SKM-1 (cell line): ENCODE measurements around the gene PLA2G4A.
A peak's percentile ranks its signal among the peaks of the same experiment; 100 is the strongest.

Experiments used
- DNase-seq: peaks from one replicate; lab custom pipeline; 2025; ENCODE audit not compliant: unreplicated experiment; lab: John Stamatoyannopoulos, UW

The PLA2G4A gene

DNA sequence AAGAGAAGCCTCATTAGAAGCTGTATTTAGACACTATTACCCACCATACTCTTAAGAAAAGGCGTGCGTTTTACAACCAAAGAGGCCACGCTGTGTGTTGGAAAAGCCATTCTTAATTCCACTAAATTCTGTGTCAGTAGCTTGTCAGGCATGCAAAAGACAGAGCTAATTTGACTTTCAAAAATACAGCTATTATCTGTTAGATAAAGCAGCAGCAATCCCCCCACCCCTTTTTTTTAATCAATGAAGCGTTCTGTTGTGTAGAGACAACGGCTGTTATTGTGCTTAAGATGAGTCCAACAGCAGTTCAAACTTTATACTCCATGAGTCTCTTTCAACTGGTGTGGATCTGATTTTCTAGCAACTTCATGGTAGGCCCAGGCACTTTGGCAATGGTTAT is 43.5 kb downstream of the PLA2G4A start:
- DNase-seq: no peak

DNA sequence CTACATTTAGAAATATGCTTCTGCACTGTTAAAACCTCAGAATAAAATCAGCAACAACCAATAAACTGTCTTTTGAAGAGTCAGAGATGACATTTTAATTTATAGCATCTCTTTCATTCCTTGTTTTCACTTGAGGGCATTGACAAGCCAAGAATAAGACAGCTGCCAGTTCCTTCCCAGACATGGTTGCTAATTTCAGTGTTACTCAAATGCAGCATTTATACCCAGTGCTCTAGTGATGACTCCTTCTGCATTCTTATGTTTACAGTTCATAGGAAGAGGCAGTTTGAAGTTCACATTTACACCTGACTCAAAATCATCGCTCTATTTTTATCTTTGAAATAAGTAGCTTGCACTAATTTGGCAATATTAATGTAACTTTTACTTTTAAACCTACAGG is 44.9 kb downstream of the PLA2G4A start:
- DNase-seq: no peak

DNA sequence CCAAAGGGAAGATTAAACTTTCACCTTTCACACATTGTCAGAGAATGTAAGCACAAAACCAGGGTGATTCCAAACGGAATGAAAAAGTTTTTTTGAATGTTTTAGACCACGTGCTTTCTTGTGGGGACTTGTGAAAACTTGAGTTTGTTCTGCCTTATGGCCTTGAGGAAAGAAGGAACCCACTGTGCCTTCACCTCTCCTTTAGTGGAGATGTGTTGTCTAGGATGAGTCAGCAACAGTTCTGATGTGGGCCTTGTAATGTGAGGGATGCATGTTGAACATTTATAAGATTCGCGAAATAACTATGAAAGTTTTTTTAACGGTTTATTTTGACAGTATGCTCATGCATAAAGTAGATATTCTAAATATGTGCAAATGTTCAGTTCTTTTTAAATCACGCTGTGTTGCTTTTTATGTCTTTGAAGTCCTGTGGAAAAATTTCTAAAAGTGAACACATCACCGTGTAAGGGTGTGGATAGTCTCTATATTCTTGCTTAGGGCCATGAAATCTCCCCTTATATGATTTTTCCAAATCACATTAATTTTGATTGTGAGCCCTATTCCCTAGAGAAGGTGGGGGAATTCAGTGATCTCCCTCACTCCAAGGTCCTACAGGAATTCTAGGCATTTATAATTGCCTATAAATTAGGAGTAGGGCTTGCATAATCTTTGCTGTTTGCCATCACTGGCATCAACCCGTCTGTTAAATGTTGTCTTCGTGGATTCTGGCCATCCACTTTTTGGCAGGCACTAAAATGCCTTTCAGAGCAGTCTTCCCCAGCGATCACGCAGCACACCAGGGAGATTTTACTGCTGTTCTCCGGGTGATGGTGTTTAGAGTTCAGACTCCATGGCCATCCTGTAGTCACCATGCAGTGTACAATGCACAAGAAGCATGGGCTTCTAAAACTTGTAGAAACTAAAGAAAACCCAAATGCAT is 47.4 kb downstream of the PLA2G4A start:
- no peak for DNase-seq

DNA sequence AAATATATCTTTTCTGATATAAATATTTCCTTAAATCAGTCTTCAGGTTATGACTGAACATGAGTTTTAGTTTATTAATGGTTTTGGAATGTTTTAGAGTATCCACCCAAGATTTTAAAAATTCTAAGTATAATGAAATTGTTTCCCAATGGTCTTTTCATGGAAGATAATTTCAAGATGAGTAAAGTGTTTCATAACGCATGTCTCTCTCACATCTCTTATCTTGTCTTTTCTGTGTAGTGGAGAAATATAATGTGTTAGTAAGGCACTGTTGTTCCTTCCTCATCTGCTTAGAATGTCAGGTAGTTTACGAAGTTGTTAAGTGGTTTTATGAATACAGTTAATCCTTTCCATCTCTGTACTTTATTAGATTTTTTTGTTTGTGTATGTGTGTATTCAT is 49.6 kb downstream of the PLA2G4A start:
- DNase-seq: no peak

DNA sequence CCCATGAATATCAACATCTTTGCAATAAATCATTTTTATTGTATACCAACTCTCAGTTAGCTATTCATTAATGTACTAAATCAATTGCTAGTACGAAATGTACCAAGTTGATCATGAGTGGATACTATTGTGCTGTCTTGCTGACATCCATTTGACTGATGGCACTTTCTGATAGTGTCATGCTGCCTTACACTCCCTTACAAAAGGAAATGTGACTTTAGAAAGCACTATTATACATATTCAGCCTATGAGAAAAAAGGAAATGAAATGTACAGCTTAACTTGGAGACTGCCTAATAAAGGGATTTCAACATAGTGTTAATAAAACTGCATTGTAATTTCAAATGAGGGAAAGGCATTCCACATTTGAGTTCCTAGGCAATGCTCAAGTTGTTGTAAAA is 52.2 kb downstream of the PLA2G4A start:
- DNase-seq: no peak

DNA sequence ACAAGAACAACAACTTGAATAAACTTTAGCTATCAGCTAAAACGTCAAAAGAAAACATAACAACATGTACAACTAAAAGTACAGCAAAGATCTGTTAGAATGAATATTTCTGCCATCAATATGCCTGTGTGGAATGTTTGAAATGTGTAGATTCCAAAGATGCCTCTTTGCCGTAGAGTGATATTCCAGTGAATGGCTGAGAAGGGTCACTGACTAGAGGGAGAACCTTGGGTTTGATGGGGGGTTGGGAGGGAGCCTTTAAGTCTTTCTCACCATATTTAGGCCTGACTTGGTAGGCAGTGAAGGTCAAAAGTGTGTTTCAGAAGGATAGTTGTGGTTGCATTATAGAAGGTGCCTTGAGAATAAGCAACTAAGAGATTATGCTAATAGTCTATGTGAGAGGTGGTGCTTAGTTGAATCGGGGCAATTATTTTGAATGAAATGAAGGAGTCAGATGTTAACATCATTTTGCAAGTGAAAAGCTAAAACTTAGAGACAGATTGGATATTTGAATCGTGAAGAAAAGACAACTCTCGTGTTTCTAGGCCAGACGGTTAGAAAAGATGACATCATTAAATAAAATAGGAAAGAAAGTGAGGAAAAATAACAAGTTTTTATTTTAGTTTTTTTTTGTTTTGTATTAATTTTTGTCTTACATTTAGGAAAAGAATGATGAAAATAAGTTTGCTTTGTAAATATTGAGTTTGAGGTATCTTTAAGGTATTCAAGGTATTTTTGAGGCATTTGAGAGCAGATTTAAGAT is 53.8 kb downstream of the PLA2G4A start:
- DNase-seq: no peak

DNA sequence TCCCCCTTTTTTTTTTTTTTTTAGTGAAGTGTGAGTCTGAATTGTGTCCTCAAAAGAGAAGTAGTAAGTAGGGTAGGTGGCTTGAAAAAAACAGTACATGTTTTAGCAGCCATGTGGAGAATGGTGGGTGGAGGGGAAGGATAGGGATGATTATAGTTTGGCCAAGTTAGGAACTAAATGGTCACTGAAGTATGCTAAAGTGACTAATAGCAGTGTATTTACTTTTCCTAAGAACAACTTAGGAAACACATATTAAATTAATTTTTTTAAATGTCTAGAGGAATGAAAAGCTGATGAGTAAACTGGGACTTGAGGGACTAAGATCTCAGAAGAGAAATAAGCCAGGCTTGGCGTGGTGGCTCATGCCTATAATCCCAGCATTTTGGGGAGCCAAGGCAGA is 55.5 kb downstream of the PLA2G4A start:
- DNase-seq: no peak

DNA sequence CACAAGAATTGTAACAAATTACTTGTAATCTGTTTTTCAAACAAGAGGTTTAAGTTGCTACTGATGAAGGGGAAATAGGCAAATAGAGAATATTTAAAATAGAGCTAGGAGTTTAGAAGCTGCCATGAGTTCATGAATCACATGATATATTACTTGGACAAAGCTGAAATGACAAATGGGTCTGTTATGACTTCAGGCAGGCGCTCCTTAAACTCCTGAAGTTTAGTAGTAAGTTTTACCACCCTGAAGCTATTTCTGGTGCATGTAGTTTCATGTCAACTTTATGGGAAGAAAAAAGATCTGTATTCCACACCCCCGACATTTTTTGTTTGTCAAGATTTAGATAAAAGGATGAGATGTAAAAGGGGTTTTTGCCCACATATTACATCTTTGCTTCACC is 58.5 kb downstream of the PLA2G4A start:
- no peak for DNase-seq

DNA sequence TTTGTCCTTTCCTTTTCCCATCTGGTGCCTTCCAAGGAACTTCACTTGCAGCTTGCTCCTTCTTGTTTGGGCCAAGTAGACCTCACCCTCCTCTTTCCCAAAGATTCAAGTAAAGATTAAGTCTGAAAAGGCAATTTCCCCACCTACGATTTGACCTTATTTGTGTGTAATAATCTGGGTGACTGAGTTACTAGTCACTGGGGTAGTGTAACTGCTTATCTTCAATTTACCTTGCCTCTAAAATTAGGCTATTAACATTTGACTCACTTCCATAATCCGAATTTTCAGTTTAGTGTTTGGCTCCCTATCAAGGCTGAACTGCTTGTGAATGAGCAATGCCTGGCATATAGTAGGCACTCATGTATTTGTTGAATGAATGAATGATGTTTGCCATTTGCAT is 59.6 kb downstream of the PLA2G4A start:
- DNase-seq: no peak

DNA sequence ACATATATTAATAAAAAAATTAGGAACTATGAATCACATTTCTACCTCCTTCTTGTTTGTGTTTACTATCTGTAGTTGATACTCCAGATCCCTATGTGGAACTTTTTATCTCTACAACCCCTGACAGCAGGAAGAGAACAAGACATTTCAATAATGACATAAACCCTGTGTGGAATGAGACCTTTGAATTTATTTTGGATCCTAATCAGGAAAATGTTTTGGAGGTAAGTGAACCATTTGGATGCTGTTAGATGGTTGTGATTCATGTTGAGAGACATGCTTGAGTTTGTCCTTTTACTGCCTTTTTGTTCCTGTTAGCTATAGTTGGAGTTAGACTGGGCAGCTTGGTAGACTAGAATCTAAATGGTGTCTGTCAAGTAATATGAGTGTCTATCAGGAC is 64.2 kb downstream of the PLA2G4A start:
- DNase-seq: no peak

DNA sequence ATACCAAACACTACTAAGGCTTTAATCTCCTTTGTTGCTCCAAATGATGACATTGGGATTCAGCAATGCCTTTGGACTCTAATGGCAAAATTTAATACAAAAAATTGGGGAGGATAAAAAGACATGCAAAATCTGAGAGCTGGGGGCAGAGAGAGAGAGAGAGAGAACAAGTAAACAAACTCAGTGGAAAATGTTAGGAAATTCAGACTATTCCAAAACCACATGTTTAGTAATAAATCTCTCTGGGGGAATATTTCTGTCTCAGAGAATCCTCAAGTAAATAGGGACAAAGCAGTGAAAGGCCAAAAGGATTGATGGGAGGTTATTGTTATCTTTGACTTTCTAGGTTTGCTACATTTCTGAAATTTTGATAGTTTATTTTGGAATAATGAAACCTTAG is 65.7 kb downstream of the PLA2G4A start:
- DNase-seq: no peak

DNA sequence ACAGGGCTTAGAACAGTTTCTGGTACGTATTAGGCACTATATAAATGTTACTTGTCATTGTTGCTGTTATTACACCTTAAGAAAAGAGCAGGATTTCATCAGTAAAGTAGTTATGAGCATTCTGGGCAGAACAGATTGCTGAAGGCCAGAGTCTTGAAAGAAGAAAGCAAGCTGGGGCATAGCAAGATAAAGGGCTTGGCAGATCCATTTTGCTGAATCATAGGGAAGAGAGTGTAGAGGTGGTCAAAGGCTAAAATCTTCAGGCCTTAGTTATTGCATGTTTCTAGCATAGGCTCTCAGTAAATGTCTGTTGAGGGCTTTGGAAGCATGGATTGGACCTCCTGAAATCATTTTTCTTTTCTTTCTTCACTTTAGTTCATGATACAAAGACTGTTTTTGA is 67.5 kb downstream of the PLA2G4A start:
- DNase-seq: no peak

DNA sequence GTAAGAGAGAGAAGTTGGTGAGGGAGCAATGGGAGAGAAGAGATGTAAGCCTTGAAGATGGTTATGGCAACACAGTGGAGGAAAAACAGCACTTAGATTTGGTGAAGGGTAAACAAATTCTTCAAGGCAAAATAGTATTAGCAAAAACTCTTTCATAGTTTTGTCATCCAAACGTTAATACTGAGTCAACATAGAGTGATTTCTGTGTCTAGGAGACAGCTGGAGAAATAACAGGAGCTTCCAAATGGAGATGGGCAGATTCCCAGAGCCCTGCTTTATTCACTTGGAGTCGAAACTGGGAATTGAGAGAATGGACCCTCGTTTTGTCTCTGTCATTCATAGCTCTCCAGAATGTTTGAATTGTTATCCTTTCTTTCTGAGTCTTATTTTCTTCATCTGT is 68.3 kb downstream of the PLA2G4A start:
- DNase-seq: no peak

DNA sequence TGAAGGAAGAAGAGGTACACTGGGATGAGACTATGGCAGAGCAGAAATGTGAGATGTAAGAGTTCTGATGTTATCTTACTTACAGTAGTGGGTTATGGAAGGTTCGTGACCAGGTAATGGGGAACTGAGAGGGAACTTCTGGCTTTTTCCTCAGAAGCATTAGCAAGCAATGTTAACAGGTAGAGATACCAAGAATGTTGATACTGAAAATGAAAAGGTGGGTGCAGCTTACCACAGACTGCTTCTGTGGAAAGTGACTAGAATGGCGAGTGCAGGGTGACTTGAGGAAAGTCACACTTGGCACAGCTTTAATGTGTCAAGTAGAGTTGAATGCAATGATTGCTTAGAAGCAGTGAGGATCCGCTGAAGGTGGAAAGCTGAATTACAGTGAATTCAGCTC is 70.8 kb downstream of the PLA2G4A start:
- DNase-seq: no peak

DNA sequence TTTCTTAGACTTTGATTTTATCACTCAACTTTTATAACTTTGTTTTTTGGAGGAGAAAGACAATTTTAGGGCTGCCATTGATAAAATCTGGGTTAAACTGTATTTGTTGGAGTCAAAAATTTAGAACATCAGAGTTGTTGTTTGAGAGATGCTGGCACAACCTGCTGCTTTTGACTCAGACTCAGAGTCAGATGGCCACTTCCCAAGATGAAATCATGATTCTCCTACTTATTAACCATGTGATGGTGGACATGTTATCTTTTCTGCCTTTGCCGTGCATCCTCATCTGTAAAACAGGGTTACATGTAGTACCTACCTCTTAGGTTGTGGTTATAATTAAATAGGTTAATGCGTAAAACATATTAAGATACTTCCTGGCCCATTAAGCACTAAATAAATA is 71.2 kb downstream of the PLA2G4A start:
- DNase-seq: no peak

DNA sequence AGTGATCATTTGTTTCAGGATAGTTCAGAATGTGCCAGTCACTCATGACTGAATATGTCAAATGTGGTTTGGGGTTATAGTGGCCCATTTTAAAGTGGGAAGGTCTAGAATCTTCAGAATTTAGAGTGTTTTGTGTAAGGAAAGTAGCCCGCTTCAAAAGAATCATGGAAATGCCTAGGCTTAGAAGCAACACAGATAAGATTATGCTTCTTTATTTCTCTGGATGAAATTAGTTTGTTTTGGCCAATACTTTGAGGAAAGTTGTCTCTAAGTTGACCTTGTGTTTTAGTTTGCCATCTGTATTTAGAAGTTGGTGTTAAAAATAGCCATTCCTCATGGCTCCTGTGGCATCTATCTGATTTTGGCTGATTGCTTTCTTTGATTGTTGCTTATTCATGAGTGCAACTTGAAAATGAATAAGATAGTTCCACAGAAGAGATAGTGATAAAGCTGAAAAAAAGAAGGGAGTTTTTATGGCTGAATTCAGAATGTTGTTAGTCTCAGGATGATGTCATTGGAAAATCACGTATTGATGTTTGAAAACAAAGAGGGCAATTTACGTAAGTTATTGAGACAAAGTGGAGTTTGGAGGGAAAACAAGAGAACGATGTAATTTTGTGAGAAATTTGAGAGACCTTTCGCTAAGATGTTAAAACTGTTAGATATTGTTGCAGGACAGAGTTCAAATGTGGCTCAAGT is 71.9 kb downstream of the PLA2G4A start:
- DNase-seq: no peak

DNA sequence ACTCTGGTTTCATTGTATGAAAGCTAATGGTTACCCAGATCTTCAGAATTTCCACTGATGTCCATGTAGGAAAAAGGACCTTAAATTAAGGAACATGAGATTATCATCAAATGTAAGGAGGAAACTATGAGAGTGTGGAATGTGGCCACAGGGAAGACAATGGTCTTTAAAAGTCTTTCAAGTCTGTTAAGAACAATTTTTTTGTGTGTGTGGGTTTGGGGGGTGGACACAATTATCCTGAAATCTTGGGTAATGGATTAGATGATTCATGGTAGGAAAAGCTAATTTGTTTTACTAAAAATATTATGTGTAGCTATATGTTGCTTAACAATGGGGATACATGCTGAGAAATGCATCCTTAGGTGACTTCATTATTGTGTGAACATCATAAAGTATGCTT is 72.9 kb downstream of the PLA2G4A start:
- DNase-seq: no peak

DNA sequence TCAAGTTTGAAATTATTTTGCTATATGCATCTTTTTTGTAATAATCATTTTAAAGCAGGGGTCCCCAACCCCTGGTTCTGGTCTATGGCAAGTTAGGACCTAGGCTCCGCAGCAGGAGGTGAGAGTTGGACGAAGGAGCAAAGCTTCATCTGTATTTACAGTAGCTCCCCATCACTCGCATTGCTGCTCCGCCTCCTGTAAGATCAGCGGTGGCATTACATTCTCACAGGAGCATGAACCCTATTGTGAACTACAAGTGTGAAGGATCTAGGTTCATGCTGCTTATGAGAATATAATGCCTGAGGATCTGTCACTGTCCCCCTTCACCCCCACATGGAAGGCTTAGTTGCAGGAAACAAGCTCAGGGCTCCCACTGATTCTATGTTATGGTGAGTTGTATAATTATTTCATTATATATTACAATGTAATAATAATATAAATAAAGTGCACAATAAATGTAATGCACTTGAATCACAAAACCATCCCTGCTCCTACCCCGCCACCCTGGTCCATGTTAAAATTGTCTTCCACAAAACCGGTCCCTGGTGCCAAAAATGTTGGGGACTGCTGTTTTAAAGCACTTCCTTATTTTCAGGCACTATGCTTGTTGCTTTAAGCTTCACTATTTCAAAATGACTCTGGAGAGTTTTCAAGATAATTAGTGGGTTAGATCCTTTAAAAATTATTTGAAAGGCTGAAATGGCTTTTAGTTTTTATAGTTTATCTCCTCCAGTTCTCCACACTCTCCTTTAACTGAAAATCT is 74.8 kb downstream of the PLA2G4A start:
- peak; percentile 13 for DNase-seq

DNA sequence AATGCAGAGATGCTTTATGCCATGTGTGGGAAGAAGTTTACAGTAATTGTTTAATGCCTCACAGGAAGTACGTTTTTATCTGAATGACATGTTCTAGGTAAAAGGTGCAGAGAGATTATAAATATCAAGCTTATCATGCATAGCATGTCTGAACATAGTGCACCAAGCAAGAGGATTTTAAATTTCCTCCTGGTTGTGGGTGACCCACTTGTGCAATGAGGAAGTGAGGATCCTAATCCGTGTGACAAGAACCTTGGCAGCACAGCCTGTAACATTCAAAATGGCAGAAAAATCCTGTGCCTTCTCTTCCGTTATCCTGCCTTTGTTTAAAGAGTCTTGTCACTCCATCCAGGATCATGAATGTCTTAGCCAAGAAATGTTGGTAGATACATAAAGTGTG is 75.6 kb downstream of the PLA2G4A start:
- no peak for DNase-seq

DNA sequence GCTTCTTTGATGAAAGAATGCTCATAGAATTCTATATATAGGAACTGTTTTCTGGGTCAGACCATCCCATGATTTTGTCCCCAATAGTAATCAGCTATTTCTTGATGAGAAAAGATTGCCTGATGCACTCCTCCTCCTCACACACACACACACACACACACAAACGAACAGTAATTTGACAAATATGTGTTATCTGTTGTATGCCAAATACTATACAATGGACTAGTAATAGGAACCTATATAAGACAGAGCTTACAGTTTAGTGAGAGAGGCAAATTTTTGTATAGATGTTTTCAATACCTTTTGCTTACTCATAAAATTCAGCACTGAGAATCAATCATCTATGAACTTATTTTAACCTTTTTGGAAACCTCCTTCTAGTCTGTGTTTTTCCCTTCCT is 76.8 kb downstream of the PLA2G4A start:
- no peak for DNase-seq

DNA sequence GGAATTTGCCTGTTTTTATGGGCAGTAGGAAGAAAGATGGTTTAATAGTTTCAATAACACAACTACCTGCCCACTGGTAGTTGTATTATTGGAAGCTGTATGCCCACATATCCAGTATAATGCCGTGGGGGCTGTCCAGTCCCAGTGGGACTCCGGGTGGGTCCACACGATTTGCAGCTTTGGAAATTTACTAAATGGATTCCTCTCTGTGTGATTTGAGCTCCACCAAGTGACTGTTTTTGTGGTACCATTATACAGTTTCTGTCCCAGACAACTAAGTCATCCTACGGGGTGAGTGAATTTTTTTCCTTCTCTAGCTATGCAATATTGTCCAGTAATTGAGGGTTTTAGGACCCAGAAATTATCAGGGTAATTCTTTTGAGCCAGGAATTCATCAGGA is 86.8 kb downstream of the PLA2G4A start:
- no peak for DNase-seq
